NCI-H774 (cell line): Measurements from ENCODE around the gene ATP8B2.
"Not testable (repeated sequence)": the region's sequence is repeated elsewhere in the genome, so short reads cannot be mapped to it uniquely, and the experiment has no call there.

Experiments used
- DNase-seq: peaks from one replicate; lab custom pipeline; 2025; lab: John Stamatoyannopoulos, UW

The ATP8B2 gene

DNA sequence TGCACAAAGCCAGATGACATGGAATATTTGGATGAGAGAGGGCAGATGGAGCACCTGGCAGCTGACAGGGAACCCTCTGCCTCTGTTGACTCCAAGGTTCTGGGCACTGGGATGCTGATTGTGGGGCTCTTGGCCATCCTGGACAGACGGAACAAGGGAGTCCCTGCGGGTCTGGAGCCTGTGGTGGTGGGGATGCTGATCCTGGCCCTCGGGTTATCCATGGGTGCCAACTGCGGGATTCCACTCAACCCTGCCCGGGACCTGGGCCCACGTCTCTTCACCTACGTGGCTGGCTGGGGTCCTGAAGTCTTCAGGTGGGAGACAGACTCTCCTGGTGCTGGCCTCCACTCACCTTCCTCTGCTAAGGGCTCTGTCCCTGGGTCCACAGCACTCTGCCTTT is 1.8 kb upstream of the ATP8B2 start:
- no peak for DNase-seq

DNA sequence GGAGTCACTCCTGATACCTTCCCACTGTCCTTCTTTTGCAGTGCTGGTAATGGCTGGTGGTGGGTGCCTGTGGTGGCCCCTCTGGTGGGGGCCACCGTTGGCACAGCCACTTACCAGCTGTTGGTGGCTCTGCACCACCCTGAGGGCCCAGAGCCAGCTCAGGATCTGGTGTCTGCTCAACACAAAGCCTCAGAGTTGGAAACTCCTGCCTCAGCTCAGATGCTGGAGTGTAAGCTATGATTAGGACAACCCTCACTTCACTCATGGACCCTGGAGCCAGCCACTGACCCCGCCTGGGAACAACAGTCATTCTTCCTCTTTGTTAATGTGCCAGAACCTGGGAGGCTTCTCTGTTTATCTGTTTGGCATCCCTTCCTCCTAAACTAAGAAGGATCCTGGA is 1.1 kb upstream of the ATP8B2 start:
- no peak for DNase-seq

DNA sequence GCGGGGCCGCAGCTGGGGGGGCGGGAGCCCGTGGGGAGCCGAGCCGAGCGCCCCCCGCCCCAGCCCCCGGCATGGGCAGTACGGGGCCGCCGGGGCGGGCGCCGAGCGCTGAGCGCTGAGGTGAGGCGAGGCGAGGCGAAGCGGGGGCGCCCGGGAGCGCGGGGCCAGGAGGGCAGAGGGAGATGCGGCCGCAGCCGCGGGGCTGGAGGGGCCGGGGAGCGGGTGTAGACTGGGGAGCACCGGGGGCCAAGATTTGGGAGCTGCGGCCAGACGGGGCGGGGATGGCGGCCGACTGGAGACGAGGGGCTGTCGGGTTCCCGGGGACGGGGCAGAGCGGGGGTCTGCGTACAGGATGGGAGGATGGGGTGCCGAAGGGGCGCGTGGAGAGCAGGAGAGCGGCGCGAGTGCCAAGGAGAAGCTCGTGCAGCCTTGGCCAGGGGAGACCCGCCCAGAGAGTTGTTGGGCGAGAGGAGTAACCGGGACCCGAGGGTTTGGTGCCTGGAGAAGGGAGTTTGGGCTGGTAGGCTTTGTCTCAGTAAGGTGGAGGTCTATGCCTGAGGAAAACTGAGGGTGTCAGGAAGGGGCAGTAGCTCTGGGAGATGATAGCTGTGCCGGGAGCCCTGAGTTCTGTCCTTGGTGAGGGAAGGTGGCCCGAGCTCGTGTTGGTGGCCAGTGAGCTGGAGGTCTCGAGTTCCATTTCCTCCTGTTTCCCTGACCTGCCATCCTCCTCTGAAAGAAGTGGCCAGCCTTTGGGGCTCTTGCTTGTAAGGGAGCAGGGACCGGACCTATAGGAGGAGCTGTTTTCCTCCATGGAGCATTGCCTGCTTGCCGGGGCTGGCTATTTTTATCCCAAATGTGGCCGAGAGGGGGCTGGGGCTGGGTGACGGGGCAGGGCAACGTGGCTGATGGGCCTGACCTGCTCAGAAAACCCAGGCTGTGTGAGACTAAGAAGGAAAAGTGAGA is 539 bp downstream of the ATP8B2 start:
- peak; percentile 7 for DNase-seq

DNA sequence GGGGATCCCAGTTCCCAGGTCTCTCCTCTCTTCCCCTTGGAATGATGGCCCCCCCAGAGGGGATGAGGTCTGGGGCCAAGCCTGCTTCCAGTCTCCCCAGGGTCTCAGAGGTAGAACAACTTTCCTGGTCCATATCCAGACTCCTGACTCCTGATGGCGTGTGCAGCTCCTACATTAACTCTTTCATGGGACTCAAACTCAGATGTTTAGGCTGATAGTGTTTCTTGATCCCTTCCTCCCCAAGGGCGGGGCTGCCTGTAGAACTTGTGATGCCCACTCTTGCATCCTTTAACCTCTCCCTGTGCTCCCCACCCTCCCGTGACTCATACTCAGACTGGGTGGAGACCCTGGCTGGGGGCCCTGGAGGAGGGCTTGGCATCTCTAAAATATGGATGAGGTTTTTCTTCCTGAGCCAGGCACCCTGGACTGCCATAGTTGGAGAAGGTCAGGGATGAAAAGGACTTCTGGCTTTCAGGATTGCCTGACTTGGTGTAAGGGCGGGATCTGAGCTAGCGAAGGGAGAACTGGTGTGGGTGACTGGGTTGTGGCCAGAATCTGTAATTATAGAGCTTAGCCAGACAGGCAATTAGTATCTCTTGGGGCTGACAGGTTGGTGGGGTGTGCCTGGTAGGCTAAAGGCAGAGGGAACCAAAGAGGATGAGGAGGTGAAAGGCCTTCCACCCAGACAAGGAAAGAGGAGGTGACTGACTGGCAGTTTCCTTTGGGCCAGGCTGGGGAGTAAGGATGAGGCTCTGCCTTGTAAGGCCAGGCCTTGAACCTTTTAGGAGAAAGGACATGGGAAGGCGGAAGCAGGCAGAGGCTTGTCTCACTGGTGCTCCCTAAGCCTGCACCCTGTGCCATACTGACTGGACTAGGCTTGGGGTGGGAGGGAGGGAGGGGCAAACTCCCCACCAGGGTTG is 1.5 kb downstream of the ATP8B2 start:
- DNase-seq = no peak

DNA sequence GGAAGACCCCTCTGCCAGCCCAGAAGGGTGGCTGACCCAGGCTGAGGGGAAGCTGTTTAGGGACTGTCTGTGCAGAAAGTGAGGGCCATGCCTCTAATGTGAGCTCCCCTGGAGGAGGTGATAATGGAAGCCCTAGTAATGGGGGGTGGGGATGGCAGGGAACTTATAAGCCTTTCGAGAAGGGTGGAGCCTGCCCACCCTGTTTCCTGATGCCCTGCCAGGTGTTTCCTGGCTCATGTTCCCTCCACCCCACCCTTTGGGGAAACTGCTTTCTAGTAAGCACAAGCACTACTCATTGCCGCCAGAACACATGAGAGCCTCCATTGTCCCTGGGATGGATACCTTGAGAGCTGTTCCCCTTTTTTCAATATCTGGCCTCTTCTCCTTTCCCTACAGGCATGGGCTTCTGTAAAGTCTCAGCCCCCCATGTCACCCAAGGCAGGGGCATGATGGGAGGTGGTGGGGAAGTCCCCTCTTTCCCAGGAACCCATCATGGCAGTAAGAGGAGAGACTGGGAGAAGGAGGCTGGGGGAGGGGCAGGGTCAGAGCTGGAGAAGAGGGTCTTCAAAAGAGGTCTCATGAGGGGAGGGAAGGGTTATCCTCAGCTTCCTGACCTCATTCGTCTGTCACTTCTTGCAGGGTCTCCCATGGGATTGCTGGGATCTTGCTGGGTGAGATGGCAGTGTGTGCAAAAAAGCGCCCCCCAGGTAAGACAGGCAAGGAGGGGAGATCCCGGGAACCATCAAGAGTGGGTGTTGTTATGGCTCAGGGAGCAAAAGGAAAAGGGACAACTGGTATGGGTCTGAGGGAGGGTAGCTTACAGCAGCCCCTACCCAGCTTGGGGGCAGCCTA is 2.4 kb downstream of the ATP8B2 start:
- DNase-seq = no peak

DNA sequence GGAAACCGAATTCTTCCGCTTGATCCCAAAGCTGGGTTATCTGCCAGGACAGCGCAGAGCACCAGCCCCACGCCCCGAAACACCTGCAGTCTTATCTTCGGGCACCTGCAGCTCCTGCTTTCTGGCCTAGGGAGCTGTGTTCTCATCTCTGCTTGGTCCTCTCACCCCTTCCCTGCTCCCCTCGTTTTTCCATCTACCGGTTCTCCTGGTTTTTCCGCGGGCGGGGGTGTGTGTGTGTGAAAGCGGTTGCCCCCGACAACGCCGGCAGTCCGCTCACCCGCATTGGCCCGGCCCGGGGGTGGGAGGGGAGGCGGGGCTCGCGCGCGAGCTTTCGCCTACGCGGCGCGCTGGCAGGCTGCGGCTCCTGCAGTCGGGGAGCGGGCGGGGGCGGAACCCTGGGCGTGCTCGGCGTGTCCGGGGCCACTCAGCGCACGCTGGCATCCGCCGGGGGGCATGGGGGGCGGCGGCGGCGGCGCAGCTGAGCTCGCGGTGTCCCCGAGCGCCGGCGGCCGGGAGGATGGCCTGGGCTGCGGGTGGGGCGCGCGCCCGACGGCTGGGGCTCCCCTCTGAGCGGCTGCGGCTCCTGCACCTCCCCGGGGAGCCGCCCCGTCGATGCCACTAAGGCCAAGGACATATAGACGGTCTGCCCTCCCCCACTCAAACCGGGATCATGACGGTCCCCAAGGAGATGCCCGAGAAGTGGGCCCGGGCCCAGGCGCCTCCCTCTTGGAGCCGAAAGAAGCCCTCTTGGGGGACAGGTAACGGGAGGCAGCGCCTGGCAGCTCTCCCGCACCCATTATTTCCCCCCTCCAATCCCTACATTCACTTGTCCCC is 3.2 kb downstream of the ATP8B2 start:
- peak; percentile 79 for DNase-seq

GRCh38 chr1:154329152-154329521 is 3.8 kb downstream of the ATP8B2 start:
- no peak for DNase-seq

- DNase-seq = no peak
Observed at GRCh38 chr1:154329551-154330131, 4.3 kb downstream of the ATP8B2 start.

GRCh38 chr1:154330669-154331068 is 5.3 kb downstream of the ATP8B2 start:
- DNase-seq = no peak

GRCh38 chr1:154334079-154335024 is 9.0 kb downstream of the ATP8B2 start:
- DNase-seq = no peak

- DNase-seq = peak; percentile 68
Observed at GRCh38 chr1:154335025-154335714, 9.8 kb downstream of the ATP8B2 start.

GRCh38 chr1:154337253-154337894 is 12.0 kb downstream of the ATP8B2 start:
- no peak for DNase-seq

GRCh38 chr1:154338875-154339274 is 13.6 kb downstream of the ATP8B2 start:
- DNase-seq = no peak

- DNase-seq = not testable (repeated sequence)
Observed at GRCh38 chr1:154341366-154341765, 16.0 kb downstream of the ATP8B2 start.

DNA sequence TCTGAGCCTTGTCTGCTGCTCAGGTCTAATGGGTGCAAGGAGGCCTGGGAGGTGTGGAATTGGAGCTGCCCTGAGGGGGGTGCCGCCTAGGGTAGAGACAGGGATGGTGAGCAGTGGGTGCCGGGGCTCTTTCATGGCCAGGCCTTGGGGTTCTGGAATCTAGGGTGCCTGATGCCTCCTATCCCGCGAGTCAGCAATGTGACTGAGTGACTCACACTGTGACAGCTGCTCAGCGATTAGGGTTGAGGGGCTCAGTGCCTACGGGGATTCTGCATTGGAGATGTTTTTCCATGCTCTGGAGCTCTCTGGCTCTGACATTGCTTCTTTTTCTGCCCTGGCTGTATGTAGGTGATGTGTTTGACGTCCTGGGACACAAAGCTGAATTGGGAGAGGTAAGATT is 16.8 kb downstream of the ATP8B2 start:
- DNase-seq = no peak

DNA sequence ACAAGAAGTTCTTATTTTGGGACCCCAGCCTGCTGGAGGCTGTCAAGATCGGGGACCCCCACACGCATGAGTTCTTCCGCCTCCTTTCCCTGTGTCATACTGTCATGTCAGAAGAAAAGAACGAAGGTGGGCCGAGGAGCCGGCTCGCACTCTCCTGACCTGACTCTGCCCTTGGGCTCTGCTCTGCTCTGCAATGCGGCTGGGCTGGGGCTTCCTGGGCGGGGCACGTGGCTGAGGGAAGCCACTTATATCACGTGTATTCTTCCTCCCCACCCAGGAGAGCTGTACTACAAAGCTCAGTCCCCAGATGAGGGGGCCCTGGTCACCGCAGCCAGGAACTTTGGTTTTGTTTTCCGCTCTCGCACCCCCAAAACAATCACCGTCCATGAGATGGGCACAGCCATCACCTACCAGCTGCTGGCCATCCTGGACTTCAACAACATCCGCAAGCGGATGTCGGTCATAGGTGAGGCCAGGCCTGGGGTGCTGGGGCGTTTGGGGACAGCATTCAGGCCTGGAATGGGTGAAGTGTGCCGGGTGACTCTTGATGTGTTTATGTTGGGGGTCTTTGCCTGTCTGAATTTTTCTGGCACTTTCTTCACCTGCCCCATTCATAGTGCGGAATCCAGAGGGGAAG is 17.6 kb downstream of the ATP8B2 start:
- no peak for DNase-seq

GRCh38 chr1:154344977-154345837 is 19.9 kb downstream of the ATP8B2 start:
- no peak for DNase-seq
